ENCODE measurements around the gene PHF24. TPM values are rescaled to one million over a fixed set of nuclear protein-coding genes. Genes with fewer than 3 reads are reported as not detected.

PHF24 gene
- total and polyA plus RNA-seq, 9 donors: 0.10 to 1.0 (median 0.36) TPM; not detected in 1

DNA sequence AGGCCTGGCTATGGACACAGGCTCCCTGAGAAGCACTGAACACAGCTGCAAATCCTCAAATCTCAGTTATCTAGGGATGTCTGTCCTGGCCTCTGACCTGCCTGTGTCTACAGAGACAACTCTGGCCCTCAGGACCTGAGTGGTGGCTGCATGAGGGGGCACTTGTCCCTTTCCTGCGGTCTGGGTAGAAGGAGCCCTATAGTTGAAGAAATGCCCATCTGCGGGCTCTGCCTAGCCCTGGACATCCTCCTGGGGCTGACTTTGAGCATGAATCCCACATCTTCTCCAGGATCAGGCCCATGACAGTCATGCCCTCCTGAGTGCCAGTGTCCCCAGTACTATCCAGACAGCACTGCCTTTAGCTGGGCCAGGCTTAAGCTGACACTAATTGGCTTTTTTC, 41.5 kb downstream of the PHF24 start:
- intact Hi-C loops (cut with DNase I): loop anchor here in 2 of 4 donors (5.0 to 10.0 kb wide), 3 partner anchors 38 to 75 kb away; partner anchors contain the start of genes VCP (in 2 of the 2) and FANCG (in 1 of the 2)
- 89 to 99% (median 96%) methylated on average over 2 of the region's 2 CpGs for WGBS, 3 donors
- no peak overlapping the region for H3K27ac ChIP-seq

DNA sequence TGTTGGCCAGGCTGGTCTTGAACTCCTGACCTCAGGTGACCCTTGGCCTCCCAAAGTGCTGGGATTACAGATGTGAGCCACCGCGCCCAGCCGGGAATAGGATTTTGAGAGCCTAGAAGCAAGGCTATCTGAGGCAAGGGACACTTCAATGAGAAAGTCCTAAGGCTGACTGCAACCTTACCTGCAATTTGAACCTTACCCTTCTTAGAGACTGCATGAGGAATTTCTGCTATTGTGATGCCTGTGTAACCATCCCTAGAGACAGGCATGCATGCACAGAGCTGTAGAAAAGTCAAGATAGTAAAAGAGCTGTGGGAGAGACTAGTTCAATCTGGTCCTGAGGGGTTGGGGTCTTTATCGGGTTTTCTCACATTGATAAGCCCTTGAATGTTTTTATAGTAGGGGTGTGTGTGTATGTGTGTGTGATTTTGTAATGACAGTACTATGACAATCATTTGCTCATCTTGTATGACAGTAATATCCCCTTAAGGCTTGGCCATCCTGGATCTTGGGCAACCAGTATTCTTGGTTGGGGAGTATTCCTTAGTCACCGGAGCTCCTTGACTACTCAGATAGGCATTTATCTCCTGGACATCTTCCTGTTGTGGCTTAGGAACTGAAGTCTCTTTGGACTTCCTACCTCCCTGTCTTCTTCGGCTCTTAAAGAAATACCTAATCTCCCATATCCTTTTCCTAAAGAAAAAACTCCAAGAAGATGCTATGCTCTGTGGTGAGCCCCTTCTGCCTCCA, 42.6 kb downstream of the PHF24 start:
- no peaks in the 10 kb centered on the region for H3K36me3 ChIP-seq
- no peaks in the 10 kb centered on the region for H3K27me3 ChIP-seq
- H3K4me1 ChIP-seq (ENCODE audit: insufficient read depth): no peaks in the 10 kb centered on the region
- TF ChIP-seq, protein P1, sequence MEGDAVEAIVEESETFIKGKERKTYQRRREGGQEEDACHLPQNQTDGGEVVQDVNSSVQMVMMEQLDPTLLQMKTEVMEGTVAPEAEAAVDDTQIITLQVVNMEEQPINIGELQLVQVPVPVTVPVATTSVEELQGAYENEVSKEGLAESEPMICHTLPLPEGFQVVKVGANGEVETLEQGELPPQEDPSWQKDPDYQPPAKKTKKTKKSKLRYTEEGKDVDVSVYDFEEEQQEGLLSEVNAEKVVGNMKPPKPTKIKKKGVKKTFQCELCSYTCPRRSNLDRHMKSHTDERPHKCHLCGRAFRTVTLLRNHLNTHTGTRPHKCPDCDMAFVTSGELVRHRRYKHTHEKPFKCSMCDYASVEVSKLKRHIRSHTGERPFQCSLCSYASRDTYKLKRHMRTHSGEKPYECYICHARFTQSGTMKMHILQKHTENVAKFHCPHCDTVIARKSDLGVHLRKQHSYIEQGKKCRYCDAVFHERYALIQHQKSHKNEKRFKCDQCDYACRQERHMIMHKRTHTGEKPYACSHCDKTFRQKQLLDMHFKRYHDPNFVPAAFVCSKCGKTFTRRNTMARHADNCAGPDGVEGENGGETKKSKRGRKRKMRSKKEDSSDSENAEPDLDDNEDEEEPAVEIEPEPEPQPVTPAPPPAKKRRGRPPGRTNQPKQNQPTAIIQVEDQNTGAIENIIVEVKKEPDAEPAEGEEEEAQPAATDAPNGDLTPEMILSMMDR (IDR thresholded peaks at IDR 0.05): no peak
- no peak for TF ChIP-seq EP300 (IDR thresholded peaks at IDR 0.05)
- TF ChIP-seq POLR2A (IDR thresholded peaks at IDR 0.05): no peak
- H3K9me3 ChIP-seq: no peaks in the 10 kb centered on the region
- intact Hi-C loops (cut with DNase I): no loop called here
- DNase-seq: no peak
- no peak overlapping the region for H3K4me3 ChIP-seq
- WGBS, 3 donors: 87 to 94% (median 91%) methylated on average over 6 of the region's 6 CpGs
- no peak overlapping the region for H3K27ac ChIP-seq

More for the DNA sequence above, 41.5 kb downstream of the PHF24 start:
- no peaks in the 10 kb centered on the region for H3K9me3 ChIP-seq
- no peaks in the 10 kb centered on the region for H3K27me3 ChIP-seq
- H3K4me1 ChIP-seq (ENCODE audit: insufficient read depth): no peaks in the 10 kb centered on the region
- DNase-seq: no peak
- no peaks in the 10 kb centered on the region for H3K36me3 ChIP-seq
- TF ChIP-seq POLR2A (IDR thresholded peaks at IDR 0.05) (no peak), EP300 (IDR thresholded peaks at IDR 0.05) (no peak)
- TF ChIP-seq, protein P1 (IDR thresholded peaks at IDR 0.05): no peak
- H3K4me3 ChIP-seq: no peak overlapping the region

DNA sequence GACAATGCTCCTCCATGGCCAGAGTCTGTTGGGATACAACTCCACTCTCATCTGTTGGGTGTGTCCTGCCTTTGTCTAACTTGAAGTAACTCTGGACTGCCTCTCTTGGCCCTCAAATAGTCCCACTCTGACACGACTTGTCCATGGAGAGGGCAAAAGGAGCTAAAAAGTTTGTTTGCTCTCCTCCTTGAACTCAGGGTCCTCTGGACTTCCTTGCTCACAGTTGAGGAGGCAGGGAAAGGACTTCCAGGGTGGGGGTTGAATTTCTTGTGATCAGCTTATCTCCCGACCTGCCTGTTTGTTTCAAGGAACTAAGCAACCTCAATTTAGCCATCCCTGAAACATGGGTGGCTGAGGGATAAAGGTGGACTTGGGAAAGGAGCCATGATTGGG, 43.2 kb downstream of the PHF24 start:
- Histone ChIP-seq H3K4me1 (ENCODE audit: insufficient read depth) (no peaks in the 10 kb centered on the region), H3K27me3 (no peaks in the 10 kb centered on the region), H3K4me3 (no peak overlapping the region), H3K9me3 (no peaks in the 10 kb centered on the region), H3K36me3 (no peaks in the 10 kb centered on the region), H3K27ac (no peak overlapping the region)
- 71 to 80% (median 79%) methylated on average over 2 of the region's 2 CpGs for WGBS, 3 donors
- intact Hi-C loops (cut with DNase I): no loop called here
- TF ChIP-seq POLR2A (IDR thresholded peaks at IDR 0.05) (no peak), EP300 (IDR thresholded peaks at IDR 0.05) (no peak)
- TF ChIP-seq, protein P1 (IDR thresholded peaks at IDR 0.05): no peak
- no peak for DNase-seq

DNA sequence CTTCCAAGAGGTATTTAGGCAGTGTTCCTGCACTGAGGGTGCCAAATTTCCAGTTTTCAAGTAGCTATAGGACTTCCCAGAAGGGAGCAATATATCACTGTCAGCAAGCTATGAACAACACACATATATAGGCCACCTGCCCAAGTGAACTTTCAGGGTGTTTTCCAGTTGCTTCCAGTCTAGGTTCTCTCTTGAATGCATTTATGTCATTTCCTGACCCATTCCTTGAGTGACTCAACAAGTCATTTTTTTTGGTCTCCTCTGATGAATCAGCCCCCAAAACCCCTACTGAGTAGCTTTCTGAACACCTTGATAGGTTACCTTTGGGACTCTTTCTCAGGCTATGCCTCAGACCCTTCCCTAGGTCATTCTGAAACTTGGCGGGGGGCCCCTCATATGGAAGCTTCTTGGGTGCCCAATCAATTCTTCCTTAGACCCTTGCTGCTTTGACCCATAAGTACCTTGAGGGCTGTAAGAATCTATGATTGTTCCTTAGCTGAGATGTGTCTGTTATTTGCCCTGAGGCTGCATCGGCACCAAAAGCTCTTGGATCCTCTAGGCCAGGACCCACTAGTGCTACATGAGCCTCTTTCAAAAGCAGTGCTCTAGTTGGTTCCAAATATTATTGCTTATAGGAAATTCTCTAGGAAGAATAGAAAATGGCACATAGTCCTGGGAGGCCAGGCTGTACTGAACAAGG, 43.9 kb downstream of the PHF24 start:
- no peak for TF ChIP-seq POLR2A (IDR thresholded peaks at IDR 0.05)
- TF ChIP-seq, protein P1 (IDR thresholded peaks at IDR 0.05): no peak
- TF ChIP-seq EP300 (IDR thresholded peaks at IDR 0.05): no peak
- DNase-seq: no peak
- Histone ChIP-seq H3K4me1 (ENCODE audit: insufficient read depth) (no peaks in the 10 kb centered on the region), H3K36me3 (no peaks in the 10 kb centered on the region), H3K27ac (no peak overlapping the region), H3K27me3 (no peaks in the 10 kb centered on the region), H3K4me3 (no peak overlapping the region), H3K9me3 (no peaks in the 10 kb centered on the region)
- 100% methylated on average over 2 of the region's 2 CpGs for WGBS, 3 donors
- intact Hi-C loops (cut with DNase I): no loop called here
